Activated naive CD4-positive, alpha-beta T cell treated with anti-CD3 and anti-CD28 coated beads, Interleukin-2, amount 50 U/mL, for 24 hours (primary cell): ENCODE measurements around the gene SNX27.
"Not testable (repeated sequence)": the region's sequence is repeated elsewhere in the genome, so short reads cannot be mapped to it uniquely, and the experiment has no call there.

ENCODE experiments used
- H3K27ac Mint-ChIP-seq: one replicate; pipeline ENCODE4 v1.8.0; 2021; ENCODE audit warnings: mild to moderate bottlenecking, mixed read lengths
- H3K27me3 Mint-ChIP-seq: one replicate; pipeline ENCODE4 v1.8.0; 2021; ENCODE audit warnings: mixed read lengths
- H3K36me3 Mint-ChIP-seq: one replicate; pipeline ENCODE4 v1.8.0; 2021; ENCODE audit warnings: mixed read lengths
- H3K4me1 Mint-ChIP-seq: one replicate; pipeline ENCODE4 v1.8.0; 2021; ENCODE audit warnings: mixed read lengths
- H3K4me3 Mint-ChIP-seq: one replicate; pipeline ENCODE4 v1.8.0; 2021; ENCODE audit warnings: mild to moderate bottlenecking, mixed read lengths
- H3K9me3 Mint-ChIP-seq: one replicate; pipeline ENCODE4 v1.8.0; 2021; ENCODE audit warnings: mixed read lengths

Gene SNX27

GRCh38 chr1:151716405-151716762, 104.5 kb downstream of the SNX27 start:
- Mint-ChIP-seq H3K36me3 (no peaks in the 10 kb centered on the region), H3K27me3 (peaks cover 38% of the 10 kb centered on the region), H3K4me3 (no peak overlapping the region), H3K9me3 (no peaks in the 10 kb centered on the region), H3K4me1 (peaks cover 22% of the 10 kb centered on the region), H3K27ac (no peak overlapping the region)

- Mint-ChIP-seq H3K27ac (no peak within 1 kb of the TSS), H3K4me3 (peak within 1 kb of the TSS; percentile 3), H3K27me3 (peaks cover 38% of the 10 kb centered on the region), H3K36me3 (no peaks in the 10 kb centered on the region), H3K9me3 (no peaks in the 10 kb centered on the region), H3K4me1 (peaks cover 28% of the 10 kb centered on the region)
Observed at GRCh38 chr1:151716771-151717631, 105.2 kb downstream of the SNX27 start, which contains the start of gene CELF3. Gene CELF3, minus strand, starts transcription at chr1:151716803. Its CDS starts 783 bp downstream, at chr1:151716020.

GRCh38 chr1:151718011-151718431, 106.2 kb downstream of the SNX27 start:
- Mint-ChIP-seq H3K27me3 (peaks cover 38% of the 10 kb centered on the region), H3K36me3 (no peaks in the 10 kb centered on the region), H3K4me3 (no peak overlapping the region), H3K9me3 (no peaks in the 10 kb centered on the region), H3K27ac (no peak overlapping the region), H3K4me1 (peaks cover 31% of the 10 kb centered on the region)

- no peaks in the 10 kb centered on the region for H3K36me3 Mint-ChIP-seq
- peaks cover 38% of the 10 kb centered on the region for H3K27me3 Mint-ChIP-seq
- peaks cover 31% of the 10 kb centered on the region for H3K4me1 Mint-ChIP-seq
- H3K4me3 Mint-ChIP-seq = no peak overlapping the region
- no peak overlapping the region for H3K27ac Mint-ChIP-seq
- no peaks in the 10 kb centered on the region for H3K9me3 Mint-ChIP-seq
Observed at GRCh38 chr1:151718666-151719065, 106.8 kb downstream of the SNX27 start.

GRCh38 chr1:151720125-151720524, 108.3 kb downstream of the SNX27 start:
- no peaks in the 10 kb centered on the region for H3K9me3 Mint-ChIP-seq
- H3K4me3 Mint-ChIP-seq = peak overlapping the region; percentile 34
- H3K27me3 Mint-ChIP-seq = peaks cover 36% of the 10 kb centered on the region
- H3K36me3 Mint-ChIP-seq = no peaks in the 10 kb centered on the region
- no peak overlapping the region for H3K27ac Mint-ChIP-seq
- H3K4me1 Mint-ChIP-seq = peaks cover 31% of the 10 kb centered on the region

GRCh38 chr1:151720554-151720953, 108.7 kb downstream of the SNX27 start:
- H3K27me3 Mint-ChIP-seq = peaks cover 36% of the 10 kb centered on the region
- H3K4me1 Mint-ChIP-seq = peaks cover 31% of the 10 kb centered on the region
- H3K4me3 Mint-ChIP-seq = peak overlapping the region; percentile 64
- H3K9me3 Mint-ChIP-seq = no peaks in the 10 kb centered on the region
- H3K36me3 Mint-ChIP-seq = no peaks in the 10 kb centered on the region
- H3K27ac Mint-ChIP-seq = no peak overlapping the region

- Mint-ChIP-seq H3K4me1 (peaks cover 31% of the 10 kb centered on the region), H3K4me3 (peak within 1 kb of the TSS; percentile 79), H3K27me3 (peaks cover 38% of the 10 kb centered on the region), H3K9me3 (no peaks in the 10 kb centered on the region), H3K27ac (no peak within 1 kb of the TSS), H3K36me3 (no peaks in the 10 kb centered on the region)
Observed at GRCh38 chr1:151720974-151721787, 109.3 kb downstream of the SNX27 start, which contains the start of gene RIIAD1. Gene RIIAD1, plus strand, starts transcription at chr1:151721522. Its CDS starts 15 bp downstream, at chr1:151721537.

GRCh38 chr1:151721788-151722510, 110.1 kb downstream of the SNX27 start:
- H3K9me3 Mint-ChIP-seq = no peaks in the 10 kb centered on the region
- no peak overlapping the region for H3K27ac Mint-ChIP-seq
- H3K36me3 Mint-ChIP-seq = no peaks in the 10 kb centered on the region
- H3K4me3 Mint-ChIP-seq = peak overlapping the region; percentile 79
- H3K4me1 Mint-ChIP-seq = peaks cover 29% of the 10 kb centered on the region
- H3K27me3 Mint-ChIP-seq = peaks cover 37% of the 10 kb centered on the region

- no peak overlapping the region for H3K27ac Mint-ChIP-seq
- H3K4me3 Mint-ChIP-seq = no peak overlapping the region
- H3K36me3 Mint-ChIP-seq = no peaks in the 10 kb centered on the region
- peaks cover 34% of the 10 kb centered on the region for H3K27me3 Mint-ChIP-seq
- no peaks in the 10 kb centered on the region for H3K9me3 Mint-ChIP-seq
- peaks cover 21% of the 10 kb centered on the region for H3K4me1 Mint-ChIP-seq
Observed at GRCh38 chr1:151723726-151724370, 112.0 kb downstream of the SNX27 start.

- Mint-ChIP-seq H3K27ac (no peak overlapping the region), H3K36me3 (no peaks in the 10 kb centered on the region), H3K9me3 (no peaks in the 10 kb centered on the region), H3K4me3 (no peak overlapping the region), H3K27me3 (peaks cover 32% of the 10 kb centered on the region), H3K4me1 (no peaks in the 10 kb centered on the region)
Observed at GRCh38 chr1:151728151-151729054, 116.6 kb downstream of the SNX27 start.

- H3K36me3 Mint-ChIP-seq = no peaks in the 10 kb centered on the region
- no peak overlapping the region for H3K4me3 Mint-ChIP-seq
- no peaks in the 10 kb centered on the region for H3K9me3 Mint-ChIP-seq
- no peak overlapping the region for H3K27ac Mint-ChIP-seq
- H3K27me3 Mint-ChIP-seq = peaks cover 29% of the 10 kb centered on the region
- H3K4me1 Mint-ChIP-seq = no peaks in the 10 kb centered on the region
Observed at GRCh38 chr1:151729157-151729965, 117.5 kb downstream of the SNX27 start.

- Mint-ChIP-seq H3K4me1 (no peaks in the 10 kb centered on the region), H3K4me3 (no peak overlapping the region), H3K27me3 (peaks cover 28% of the 10 kb centered on the region), H3K27ac (no peak overlapping the region), H3K36me3 (no peaks in the 10 kb centered on the region), H3K9me3 (no peaks in the 10 kb centered on the region)
Observed at GRCh38 chr1:151729966-151730291, 118.1 kb downstream of the SNX27 start.

GRCh38 chr1:151733126-151733525, 121.3 kb downstream of the SNX27 start:
- H3K27ac Mint-ChIP-seq = no peak overlapping the region
- no peaks in the 10 kb centered on the region for H3K4me1 Mint-ChIP-seq
- H3K36me3 Mint-ChIP-seq = peaks cover 3% of the 10 kb centered on the region
- peaks cover 12% of the 10 kb centered on the region for H3K27me3 Mint-ChIP-seq
- no peak overlapping the region for H3K4me3 Mint-ChIP-seq
- no peaks in the 10 kb centered on the region for H3K9me3 Mint-ChIP-seq

GRCh38 chr1:151733995-151734394, 122.1 kb downstream of the SNX27 start:
- not testable (repeated sequence) for H3K36me3 Mint-ChIP-seq, H3K27me3 Mint-ChIP-seq, H3K9me3 Mint-ChIP-seq, H3K4me3 Mint-ChIP-seq, H3K4me1 Mint-ChIP-seq, H3K27ac Mint-ChIP-seq
